Stimulated activated CD4-positive, alpha-beta T cell treated with anti-CD3 and anti-CD28 coated beads, Interleukin-12 subunit alpha, Interleukin-12 subunit beta, amount 100 ng/mL, for 48 hours (primary cell): ENCODE measurements around the gene PET100.

Experiments used
- DNase-seq, 3 donors: peaks; one replicate each; pipeline ENCODE4 v3.0.0-alpha.2; 2020; ENCODE audit warnings: low read depth in 2 of 3, low spot score in 1 of 3

PET100 gene

DNA sequence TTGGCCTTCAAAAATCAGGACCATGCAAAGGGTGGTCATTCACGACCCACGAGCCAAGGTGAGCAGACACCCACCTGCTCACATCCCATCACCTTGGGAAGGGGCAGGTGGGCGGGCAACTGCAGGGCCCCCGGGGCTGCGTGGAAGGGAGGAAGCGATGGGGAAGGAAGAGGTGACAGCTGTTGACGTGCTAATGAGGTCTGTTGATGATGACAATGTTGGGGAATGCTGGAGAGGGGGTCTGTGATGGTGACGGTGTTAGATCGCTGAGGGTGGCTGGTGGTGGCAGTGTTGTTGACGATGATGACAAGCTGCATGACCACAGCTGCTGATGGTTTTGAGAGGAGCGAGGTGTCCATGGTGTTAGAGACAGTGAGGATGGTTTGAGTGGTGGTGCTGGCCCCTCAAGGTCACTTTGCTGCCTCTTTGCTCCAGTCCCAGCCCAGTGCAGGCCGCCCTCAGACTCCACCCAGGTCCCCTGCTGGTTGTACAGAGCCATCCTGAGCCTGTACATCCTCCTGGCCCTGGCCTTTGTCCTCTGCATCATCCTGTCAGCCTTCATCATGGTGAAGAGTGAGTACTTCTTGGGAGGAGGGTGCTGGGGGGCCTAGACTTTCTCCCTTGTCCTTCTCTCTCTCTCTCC, 48.2 kb downstream of the PET100 start:
- no peak for DNase-seq

DNA sequence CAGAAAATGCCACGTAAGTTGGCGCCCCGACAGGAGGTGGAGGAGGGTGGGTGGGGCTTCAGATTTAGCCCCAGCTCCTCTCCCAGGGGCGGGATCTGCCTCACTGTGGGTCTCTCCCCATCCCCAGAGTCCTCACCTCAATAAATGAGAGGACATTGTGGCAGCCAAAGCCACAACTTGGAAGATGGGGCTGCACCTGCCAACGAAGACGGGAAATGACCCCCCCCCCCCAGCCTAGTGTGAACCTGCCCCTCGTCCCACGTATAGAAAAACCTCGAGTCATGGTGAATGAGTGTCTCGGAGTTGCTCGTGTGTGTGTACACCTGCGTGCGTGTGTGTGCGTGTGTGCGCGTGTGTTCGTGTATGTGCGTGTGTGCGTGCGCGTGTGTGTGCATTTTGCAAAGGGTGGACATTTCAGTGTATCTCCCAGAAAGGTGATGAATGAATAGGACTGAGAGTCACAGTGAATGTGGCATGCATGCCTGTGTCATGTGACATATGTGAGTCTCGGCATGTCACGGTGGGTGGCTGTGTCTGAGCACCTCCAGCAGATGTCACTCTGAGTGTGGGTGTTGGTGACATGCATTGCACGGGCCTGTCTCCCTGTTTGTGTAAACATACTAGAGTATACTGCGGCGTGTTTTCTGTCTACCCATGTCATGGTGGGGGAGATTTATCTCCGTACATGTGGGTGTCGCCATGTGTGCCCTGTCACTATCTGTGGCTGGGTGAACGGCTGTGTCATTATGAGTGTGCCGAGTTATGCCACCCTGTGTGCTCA, 49.6 kb downstream of the PET100 start:
- peak; percentile 41 to 55 (median 49) for DNase-seq

GRCh38 chr19:7679771-7680605, 50.4 kb downstream of the PET100 start:
- DNase-seq: no peak

DNA sequence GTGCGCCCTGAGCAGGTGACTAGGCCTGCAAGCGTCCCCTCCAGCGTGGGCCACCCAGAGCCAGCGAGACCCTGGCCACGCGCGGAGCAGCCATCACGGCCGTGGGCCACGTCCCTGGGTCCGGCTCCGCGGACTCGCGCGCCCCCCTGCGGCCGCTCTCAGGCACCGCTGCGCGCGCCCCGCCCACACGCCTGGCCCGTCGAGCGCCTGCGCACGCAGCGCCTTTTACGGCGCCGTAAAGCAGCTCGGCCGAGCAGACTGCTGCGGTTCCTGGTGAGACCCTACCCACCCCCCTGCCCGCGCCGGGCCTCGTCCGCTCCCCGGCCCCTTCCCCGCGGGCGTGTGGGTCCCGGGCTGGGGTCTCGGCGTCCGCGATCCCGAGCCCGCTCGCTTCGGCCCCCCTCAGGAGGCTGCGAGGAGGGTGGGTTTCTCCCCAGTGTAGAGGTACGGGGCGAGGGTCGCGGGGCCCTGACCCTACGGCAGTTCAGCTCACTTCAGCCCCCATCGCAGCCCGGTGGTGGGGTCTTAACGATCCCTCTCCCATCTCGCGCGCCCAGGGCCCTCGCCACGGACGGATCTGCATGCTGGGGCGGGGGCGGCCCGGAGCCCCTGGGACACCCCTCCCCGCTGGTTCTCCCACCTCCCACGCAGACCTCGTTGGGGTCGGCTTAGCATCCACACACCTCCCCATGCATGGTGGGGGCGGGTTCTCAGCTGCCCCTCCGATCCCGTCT, 51.2 kb downstream of the PET100 start, which contains the start of gene TRAPPC5:
Gene TRAPPC5 (plus strand): TSS at position 228 of the 734 bp plus-strand sequence. CDS start 1,421 bp downstream, outside the sequence.
- peak; percentile 72 to 81 (median 81) for DNase-seq
